HEK293 (cell line): ENCODE data around the gene CALHM3.

Source experiments
- REPIN1 ChIP-seq: fragments of 450-650 bp; formaldehyde crosslinking; IDR thresholded peaks from 2 replicates; pipeline ENCODE4 v1.5.1; 2017; ENCODE audit warnings: missing biosample characterization, missing genetic modification characterization, low read depth
- SCRT1 ChIP-seq: fragments of 450-650 bp; formaldehyde crosslinking; IDR thresholded peaks from 2 replicates; pipeline ENCODE4 v1.5.1; 2016; ENCODE audit warnings: missing biosample characterization, missing genetic modification characterization, borderline replicate concordance
- SCRT2 ChIP-seq: fragments of 450-650 bp; formaldehyde crosslinking; IDR thresholded peaks from 2 replicates; pipeline ENCODE4 v1.5.1; 2016; ENCODE audit warnings: missing biosample characterization, missing genetic modification characterization
- YY1 ChIP-seq: fragments of 450-650 bp; formaldehyde crosslinking; IDR thresholded peaks from 2 replicates; pipeline ENCODE4 v1.5.1; 2018; ENCODE audit warnings: missing biosample characterization, missing genetic modification characterization
- ZBTB10 ChIP-seq: fragments of 450-650 bp; formaldehyde crosslinking; IDR thresholded peaks from 2 replicates; pipeline ENCODE4 v1.5.1; 2016; ENCODE audit warnings: missing biosample characterization, missing genetic modification characterization
- ZBTB26 ChIP-seq: fragments of 450-650 bp; formaldehyde crosslinking; optimal IDR thresholded peaks from 2 replicates; pipeline ENCODE3; 2016; ENCODE audit warnings: missing biosample characterization, mild to moderate bottlenecking, missing genetic modification characterization
- ZBTB48 ChIP-seq: fragments of 450-650 bp; formaldehyde crosslinking; IDR thresholded peaks from 2 replicates; pipeline ENCODE4 v1.5.1; 2016; ENCODE audit warnings: missing biosample characterization, missing genetic modification characterization
- ZBTB6 ChIP-seq: fragments of 450-650 bp; formaldehyde crosslinking; IDR thresholded peaks from 2 replicates; pipeline ENCODE4 v1.5.1; 2017; ENCODE audit warnings: missing biosample characterization, missing genetic modification characterization
- ZFP3 ChIP-seq: fragments of 450-650 bp; formaldehyde crosslinking; IDR thresholded peaks from 2 replicates; pipeline ENCODE4 v1.5.1; 2016; ENCODE audit warnings: low read depth, missing biosample characterization, missing genetic modification characterization
- ZIC2 ChIP-seq: fragments of 450-650 bp; formaldehyde crosslinking; IDR thresholded peaks from 2 replicates; pipeline ENCODE4 v1.5.1; 2016; ENCODE audit warnings: missing biosample characterization, missing genetic modification characterization
- ZNF114 ChIP-seq: fragments of 450-650 bp; formaldehyde crosslinking; IDR thresholded peaks from 2 replicates; pipeline ENCODE4 v1.5.0; 2017; ENCODE audit warnings: missing biosample characterization, missing genetic modification characterization
- ZNF132 ChIP-seq: fragments of 450-650 bp; formaldehyde crosslinking; IDR thresholded peaks from 2 replicates; pipeline ENCODE4 v1.5.1; 2017; ENCODE audit warnings: missing biosample characterization, missing genetic modification characterization, borderline replicate concordance
- ZNF16 ChIP-seq: fragments of 450-650 bp; formaldehyde crosslinking; IDR thresholded peaks from 2 replicates; pipeline ENCODE4 v1.5.1; 2016; ENCODE audit warnings: low read depth, missing biosample characterization, missing genetic modification characterization
- ZNF202 ChIP-seq: fragments of 450-650 bp; formaldehyde crosslinking; IDR thresholded peaks from 2 replicates; pipeline ENCODE4 v1.5.1; 2016; ENCODE audit warnings: missing biosample characterization, missing genetic modification characterization, borderline replicate concordance
- ZNF214 ChIP-seq: fragments of 450-650 bp; formaldehyde crosslinking; IDR thresholded peaks from 2 replicates; pipeline ENCODE4 v1.5.1; 2017; ENCODE audit warnings: missing biosample characterization, mild to moderate bottlenecking, missing genetic modification characterization, borderline replicate concordance
- ZNF221 ChIP-seq: fragments of 450-650 bp; formaldehyde crosslinking; IDR thresholded peaks from 2 replicates; pipeline ENCODE4 v1.5.1; 2017; ENCODE audit warnings: missing biosample characterization, missing genetic modification characterization, borderline replicate concordance
- ZNF223 ChIP-seq: fragments of 450-650 bp; formaldehyde crosslinking; IDR thresholded peaks from 2 replicates; pipeline ENCODE4 v1.5.1; 2016; ENCODE audit warnings: missing biosample characterization, missing genetic modification characterization
- ZNF280C ChIP-seq: fragments of 450-650 bp; formaldehyde crosslinking; IDR thresholded peaks from 2 replicates; pipeline ENCODE4 v1.5.1; 2016; ENCODE audit warnings: missing biosample characterization, missing genetic modification characterization
- ZNF354C ChIP-seq: fragments of 450-650 bp; formaldehyde crosslinking; IDR thresholded peaks from 2 replicates; pipeline ENCODE4 v1.5.1; 2016; ENCODE audit warnings: missing biosample characterization, missing genetic modification characterization, low read depth, borderline replicate concordance
- ZNF501 ChIP-seq: fragments of 450-650 bp; formaldehyde crosslinking; IDR thresholded peaks from 2 replicates; pipeline ENCODE4 v1.5.1; 2016; ENCODE audit warnings: missing biosample characterization, missing genetic modification characterization
- ZNF561 ChIP-seq: fragments of 450-650 bp; IDR thresholded peaks from 2 replicates; pipeline ENCODE4 v1.5.1; 2018; ENCODE audit warnings: missing biosample characterization, missing genetic modification characterization, borderline replicate concordance
- ZNF600 ChIP-seq: fragments of 450-650 bp; formaldehyde crosslinking; IDR thresholded peaks from 2 replicates; pipeline ENCODE4 v1.5.1; 2016; ENCODE audit warnings: missing biosample characterization, missing genetic modification characterization
- ZNF610 ChIP-seq: fragments of 450-650 bp; formaldehyde crosslinking; IDR thresholded peaks from 2 replicates; pipeline ENCODE4 v1.5.1; 2016; ENCODE audit warnings: missing biosample characterization, missing genetic modification characterization, borderline replicate concordance
- ZNF621 ChIP-seq: fragments of 450-650 bp; formaldehyde crosslinking; IDR thresholded peaks from 2 replicates; pipeline ENCODE4 v1.5.1; 2017; ENCODE audit warnings: missing biosample characterization, missing genetic modification characterization
- ZNF629 ChIP-seq: fragments of 450-650 bp; formaldehyde crosslinking; IDR thresholded peaks from 2 replicates; pipeline ENCODE4 v1.5.1; 2017; ENCODE audit warnings: missing biosample characterization, missing genetic modification characterization
- ZNF645 ChIP-seq: fragments of 450-650 bp; formaldehyde crosslinking; IDR thresholded peaks from 2 replicates; pipeline ENCODE4; 2016; ENCODE audit warnings: missing biosample characterization, missing genetic modification characterization
- ZNF660 ChIP-seq: fragments of 450-650 bp; IDR thresholded peaks from 2 replicates; pipeline ENCODE4 v1.5.1; 2018; ENCODE audit warnings: missing biosample characterization, mild to moderate bottlenecking, missing genetic modification characterization
- ZNF707 ChIP-seq: fragments of 450-650 bp; formaldehyde crosslinking; IDR thresholded peaks from 2 replicates; pipeline ENCODE4 v1.5.1; 2016; ENCODE audit warnings: missing biosample characterization, missing genetic modification characterization
- ZNF76 ChIP-seq: fragments of 450-650 bp; formaldehyde crosslinking; IDR thresholded peaks from 2 replicates; pipeline ENCODE4; 2016; ENCODE audit warnings: low read depth, missing biosample characterization, missing genetic modification characterization, borderline replicate concordance
- ZNF768 ChIP-seq: fragments of 450-650 bp; formaldehyde crosslinking; IDR thresholded peaks from 2 replicates; pipeline ENCODE4 v1.5.1; 2018; ENCODE audit warnings: missing biosample characterization, mild to moderate bottlenecking, missing genetic modification characterization
- ZSCAN4 ChIP-seq: fragments of 450-650 bp; formaldehyde crosslinking; IDR thresholded peaks from 2 replicates; pipeline ENCODE4 v1.5.1; 2017; ENCODE audit warnings: missing biosample characterization, missing genetic modification characterization

The CALHM3 gene

GRCh38 chr10:103451091-103451813 lies 27.8 kb downstream of the CALHM3 start (continued):
- TF ChIP-seq ZSCAN4 = no peak
- no peak for TF ChIP-seq ZBTB48 (tag by site-specific recombination)
- TF ChIP-seq ZNF214 (tag by site-specific recombination) = no peak
- TF ChIP-seq REPIN1 (tag by site-specific recombination) = no peak
- no peak for TF ChIP-seq ZNF223
- TF ChIP-seq ZNF621 (tag by site-specific recombination) = no peak
- no peak for TF ChIP-seq ZNF645 (tag by site-specific recombination)
- TF ChIP-seq ZNF202 (tag by site-specific recombination) = no peak
- no peak for TF ChIP-seq ZNF660 (tag by site-specific recombination)
- TF ChIP-seq ZNF600 (tag by site-specific recombination) = peak; percentile 47; the same call in 1 of the 2 replicates
- TF ChIP-seq ZNF132 = no peak
- TF ChIP-seq ZNF610 (tag by site-specific recombination) = no peak
- TF ChIP-seq ZBTB10 (tag by site-specific recombination) = no peak
- TF ChIP-seq ZNF221 (tag by site-specific recombination) = no peak
- TF ChIP-seq ZNF629 (tag by site-specific recombination) = no peak
- no peak for TF ChIP-seq ZNF76
- TF ChIP-seq ZNF280C (tag by site-specific recombination) = no peak
- no peak for TF ChIP-seq ZNF16 (tag by site-specific recombination)
- no peak for TF ChIP-seq ZFP3 (tag by site-specific recombination)
- no peak; the same call in 1 of the 2 replicates for TF ChIP-seq SCRT2
- TF ChIP-seq ZNF768 (tag by site-specific recombination) = no peak
- no peak for TF ChIP-seq ZNF354C (tag by site-specific recombination)
- no peak for TF ChIP-seq ZNF114 (tag by site-specific recombination)
- TF ChIP-seq ZNF707 (tag by site-specific recombination) = no peak
- TF ChIP-seq YY1 (tag by site-specific recombination) = no peak
- TF ChIP-seq ZNF501 = no peak
- no peak for TF ChIP-seq SCRT1 (tag by site-specific recombination)
- TF ChIP-seq ZNF561 = no peak
- no peak for TF ChIP-seq ZBTB26 (tag by site-specific recombination)
- no peak for TF ChIP-seq ZBTB6 (tag by site-specific recombination)
- peak; percentile 93 for TF ChIP-seq ZIC2 (tag by site-specific recombination)
